HepG2 (cell line): Measurements from ENCODE around the gene LAP3. TPM values are rescaled to one million over a fixed set of nuclear protein-coding genes. Genes with fewer than 3 reads are reported as not detected.

Experiments used
- DNMT1 ChIP-seq: sonication (generic); formaldehyde crosslinking; IDR thresholded peaks from 2 replicates; pipeline ENCODE4 v1.5.1; 2020; ENCODE audit warnings: mild to moderate bottlenecking, missing genetic modification reagents
- E2F5 ChIP-seq: sonication (generic); formaldehyde crosslinking; conservative IDR thresholded peaks from 2 replicates; pipeline ENCODE4 v1.4.0; 2020; ENCODE audit warnings: missing genetic modification reagents
- ELF1 ChIP-seq: sonication (generic); formaldehyde crosslinking; IDR thresholded peaks from 2 replicates; pipeline ENCODE4 v1.4.0; 2020; ENCODE audit warnings: missing genetic modification reagents
- HCFC1 ChIP-seq: fragments of 150-350 bp; IDR thresholded peaks from 2 replicates; pipeline ENCODE4 v1.6.1; 2014; ENCODE audit warnings: low read depth, low read length
- HDAC1 ChIP-seq: sonication (generic); formaldehyde crosslinking; IDR thresholded peaks from 2 replicates; pipeline ENCODE4 v1.5.1; 2020; ENCODE audit warnings: mild to moderate bottlenecking, missing genetic modification reagents
- HIVEP1 ChIP-seq: sonication (generic); formaldehyde crosslinking; IDR thresholded peaks from 2 replicates; pipeline ENCODE4 v1.4.0; 2020; ENCODE audit warnings: mild to moderate bottlenecking, missing genetic modification reagents
- IRF9 ChIP-seq: sonication (generic); formaldehyde crosslinking; IDR thresholded peaks from 2 replicates; pipeline ENCODE4 v1.8.0; 2022; ENCODE audit warnings: missing genetic modification reagents, mild to moderate bottlenecking, borderline replicate concordance
- MAF1 ChIP-seq: sonication (generic); formaldehyde crosslinking; IDR thresholded peaks from 2 replicates; pipeline ENCODE4 v1.5.0; 2020; ENCODE audit warnings: missing genetic modification reagents, borderline replicate concordance
- NFKB2 ChIP-seq: sonication (generic); formaldehyde crosslinking; IDR thresholded peaks from 2 replicates; pipeline ENCODE4 v1.4.0; 2020; ENCODE audit warnings: missing genetic modification reagents, borderline replicate concordance
- RBAK ChIP-seq: sonication (generic); formaldehyde crosslinking; IDR thresholded peaks from 2 replicates; pipeline ENCODE4 v1.5.1; 2020; ENCODE audit warnings: mild to moderate bottlenecking, missing genetic modification reagents
- RBFOX2 ChIP-seq: fragments of 200-400 bp; formaldehyde crosslinking; IDR thresholded peaks from 2 replicates; pipeline ENCODE4 v1.6.1; 2017; ENCODE audit warnings: low read depth, mild to moderate bottlenecking, low read length
- SP4 ChIP-seq: sonication (generic); formaldehyde crosslinking; IDR thresholded peaks from 2 replicates; pipeline ENCODE4 v1.8.1; 2023; ENCODE audit warnings: mild to moderate bottlenecking, missing genetic modification reagents
- TARDBP ChIP-seq: sonication (generic); formaldehyde crosslinking; IDR thresholded peaks from 2 replicates; pipeline ENCODE4 v1.8.0; 2022; ENCODE audit warnings: mild to moderate bottlenecking, missing genetic modification reagents
- TEAD3 ChIP-seq: optimal IDR thresholded peaks from 2 replicates; pipeline ENCODE3; 2016; ENCODE audit warnings: borderline replicate concordance
- TRIM22 ChIP-seq: fragments of 450-650 bp; IDR thresholded peaks from 2 replicates; pipeline ENCODE4 v1.6.1; 2017
- U2AF1 ChIP-seq: fragments of 200-400 bp; formaldehyde crosslinking; optimal IDR thresholded peaks from 2 replicates; pipeline ENCODE3; 2017; ENCODE audit warnings: mild to moderate bottlenecking, low read depth, low read length
- ZFY ChIP-seq: sonication (generic); formaldehyde crosslinking; IDR thresholded peaks from 2 replicates; pipeline ENCODE4 v1.4.0; 2020; ENCODE audit warnings: missing genetic modification reagents
- ZHX1 ChIP-seq: sonication (generic); formaldehyde crosslinking; IDR thresholded peaks from 2 replicates; pipeline ENCODE4 v1.8.1; 2022; ENCODE audit warnings: low read depth, mild to moderate bottlenecking, missing genetic modification reagents
- ZNF101 ChIP-seq: sonication (generic); formaldehyde crosslinking; IDR thresholded peaks from 2 replicates; pipeline ENCODE4 v1.4.0; 2020; ENCODE audit warnings: mild to moderate bottlenecking, low read depth, missing genetic modification reagents, borderline replicate concordance
- ZNF605 ChIP-seq: sonication (generic); formaldehyde crosslinking; IDR thresholded peaks from 2 replicates; pipeline ENCODE4 v1.8.0; 2022; ENCODE audit warnings: mild to moderate bottlenecking, missing genetic modification reagents
- ZNF710 ChIP-seq: sonication (generic); formaldehyde crosslinking; IDR thresholded peaks from 2 replicates; pipeline ENCODE4 v1.5.0; 2020; ENCODE audit warnings: mild to moderate bottlenecking, missing genetic modification reagents, borderline replicate concordance
- ZSCAN22 ChIP-seq: sonication (generic); formaldehyde crosslinking; IDR thresholded peaks from 2 replicates; pipeline ENCODE4 v1.4.0; 2020; ENCODE audit warnings: mild to moderate bottlenecking, missing genetic modification reagents
- polyA plus RNA-seq, 8 experiments: library from polyadenylated mRNA; depleted of rRNA in 3 of 8; stranded (reverse) in 7 of 8; unstranded in 1 of 8; fragments of >200 nt; fragmentation: Illumina TruSeq in 4 of 8; extraction: Trizol in 4 of 8; gene quantifications; 2 replicates each; pipeline versions ENCODE4 v1.2.1 to v1.2.3, GENCODE V29; 2011 to 2016; ENCODE audit warnings: low read depth in 4 of 8, missing spikeins in 1 of 8, mixed read lengths in 1 of 8; ENCODE audit not compliant: insufficient read depth in 1 of 8
- total RNA-seq, 5 experiments: library from RNA; depleted of rRNA; stranded (reverse); fragments of >200 nt; fragmentation: Illumina TruSeq; extraction: Trizol; gene quantifications; 2 replicates each; pipeline ENCODE4 v1.2.3, GENCODE V29; 2016; ENCODE audit warnings: low read depth in 1 of 5

LAP3 gene
- total and polyA plus RNA-seq, 2 of the 13 experiments (the other 11 are each of a cell fraction or from before 2014, with no cell fraction given) = 106 to 125 TPM

GRCh38 chr4:17614416-17615299, 37.7 kb downstream of the LAP3 start, which contains the start of gene MED28 (continued):
- TF ChIP-seq ELF1 (CRISPR knock-in tag) (peak; percentile 88), ZSCAN22 (no peak), E2F5 (CRISPR knock-in tag) (no peak), RBAK (0 out of 2 replicates have a peak, but pooled peaks have one; percentile 50), TARDBP (CRISPR knock-in tag) (0 out of 2 replicates have a peak, but pooled peaks have one; percentile 20), SP4 (CRISPR knock-in tag) (peak; percentile 36; the same call in 1 of the 2 replicates), ZFY (CRISPR knock-in tag) (peak; percentile 85), RBFOX2 (peak; percentile 66), DNMT1 (no peak), ZNF605 (peak; percentile 77; the same call in 1 of the 2 replicates), NFKB2 (CRISPR knock-in tag) (peak; percentile 42; the same call in 1 of the 2 replicates), TRIM22 (no peak), HCFC1 (no peak), ZNF101 (CRISPR knock-in tag) (no peak), IRF9 (no peak; the same call in 1 of the 2 replicates), ZHX1 (CRISPR knock-in tag) (peak; percentile 71; the same call in 1 of the 2 replicates), MAF1 (no peak), ZNF710 (no peak), HDAC1 (CRISPR knock-in tag) (peak; percentile 63; the same call in 1 of the 2 replicates), U2AF1 (peak; percentile 69), HIVEP1 (CRISPR knock-in tag) (no peak), TEAD3 (CRISPR knock-in tag) (peak; percentile 38)
